Cardiac septum (tissue), 1 donor: ENCODE results near the gene KCNJ6. TPM values are rescaled to one million over a fixed set of nuclear protein-coding genes. Genes with fewer than 3 reads are reported as not detected.

Source experiments
- DNase-seq: peaks from one replicate; pipeline ENCODE4 v3.0.0-alpha.2; 2020; ENCODE audit warnings: low spot score
- intact Hi-C: fragments of 100-400 bp; cut with DNase I; formaldehyde crosslinking; loops from one replicate; pipeline ENCODE4 v1.14.0; 2022
- total RNA-seq: library from RNA; stranded (reverse); fragmentation: NEBNext Ultra II Directional; extraction: Animal tissue kit (Norgen Biotek cat#: 25700); gene quantifications from one replicate; pipeline ENCODE4 v1.2.1, GENCODE V29; 2021
- donor health status: DM: no; HTN: no; CAD: no.

KCNJ6 gene
- total RNA-seq, 1 donor from 2014 or later, result not detected

DNA sequence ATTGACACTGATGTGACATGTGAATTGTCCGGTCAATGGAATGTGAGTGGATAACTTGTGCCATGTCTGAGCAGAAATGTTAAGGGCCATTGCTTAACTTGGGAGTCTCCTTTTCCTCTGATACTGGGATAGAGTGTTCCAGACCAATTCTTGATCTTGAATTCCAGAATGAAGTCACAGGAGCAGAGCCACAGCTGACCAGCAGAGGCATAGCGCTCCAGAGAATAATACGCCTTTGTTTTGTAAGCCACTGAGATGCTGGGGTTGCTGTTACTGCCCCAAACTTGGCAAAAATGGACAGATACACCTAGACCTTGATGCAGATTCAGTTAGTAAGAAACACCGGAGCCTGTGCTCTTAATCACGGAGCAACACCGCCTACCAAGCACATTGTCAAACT, 6.3 kb downstream of the KCNJ6 start:
- intact Hi-C loops, result no loop called here
- DNase-seq, result no peak

DNA sequence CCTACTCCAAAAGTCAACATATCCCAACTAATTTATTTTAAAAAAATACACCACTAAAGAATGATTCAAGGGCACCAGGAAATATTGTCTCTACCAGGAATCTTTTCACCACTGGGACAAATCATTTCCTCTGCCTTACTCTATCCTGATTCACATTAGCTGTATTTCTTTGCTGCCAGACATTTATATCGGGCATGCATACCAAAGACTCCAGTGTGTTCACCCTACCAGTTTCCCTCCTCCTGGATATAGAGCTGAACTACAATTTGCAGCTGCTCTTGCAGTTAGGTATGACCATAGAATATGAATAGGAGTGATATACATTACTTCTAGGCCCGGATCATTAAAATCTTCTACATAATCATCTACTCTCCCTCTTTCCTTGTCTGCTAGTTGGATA, 7.6 kb downstream of the KCNJ6 start:
- no peak for DNase-seq
- intact Hi-C loops, result no loop called here

DNA sequence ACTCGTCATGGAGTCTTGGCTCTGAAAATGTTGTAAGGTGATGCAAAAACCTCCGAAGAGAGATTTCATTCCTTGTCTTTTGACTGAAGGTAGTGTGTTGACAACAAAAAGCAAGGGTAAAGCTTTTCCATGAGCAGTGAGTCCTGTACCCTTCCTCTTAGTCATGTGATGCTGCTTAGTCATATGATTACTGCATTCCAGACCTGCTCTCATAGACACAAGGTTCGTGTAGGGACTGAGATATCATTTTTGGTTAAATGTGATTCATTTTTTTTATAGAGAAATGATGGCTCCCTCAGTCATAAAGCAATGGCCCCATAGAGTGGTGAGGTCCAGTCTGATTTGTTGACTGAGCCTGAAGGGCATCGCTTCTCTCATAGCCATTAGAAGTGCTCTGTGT, 9.2 kb downstream of the KCNJ6 start:
- intact Hi-C loops, result no loop called here
- no peak for DNase-seq

DNA sequence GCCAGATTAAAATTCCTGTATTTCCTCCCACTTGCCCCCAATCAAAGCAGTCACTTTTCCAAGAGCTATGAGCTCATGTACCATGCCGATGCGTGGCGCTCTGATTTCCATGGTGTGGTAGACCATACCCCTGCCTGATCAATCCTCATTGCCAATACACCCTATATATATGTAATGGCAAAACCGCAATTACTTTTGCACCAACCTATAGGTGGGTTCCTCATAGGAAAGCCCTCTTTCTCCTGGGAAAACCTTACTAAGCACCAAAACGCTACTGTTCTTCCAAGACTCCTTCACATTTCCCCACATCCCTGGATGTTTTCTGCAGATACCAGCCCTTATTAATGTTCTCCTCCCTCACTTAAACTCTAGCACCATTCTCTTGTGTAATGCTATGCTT, 11.0 kb downstream of the KCNJ6 start:
- no peak for DNase-seq
- intact Hi-C loops, result no loop called here

DNA sequence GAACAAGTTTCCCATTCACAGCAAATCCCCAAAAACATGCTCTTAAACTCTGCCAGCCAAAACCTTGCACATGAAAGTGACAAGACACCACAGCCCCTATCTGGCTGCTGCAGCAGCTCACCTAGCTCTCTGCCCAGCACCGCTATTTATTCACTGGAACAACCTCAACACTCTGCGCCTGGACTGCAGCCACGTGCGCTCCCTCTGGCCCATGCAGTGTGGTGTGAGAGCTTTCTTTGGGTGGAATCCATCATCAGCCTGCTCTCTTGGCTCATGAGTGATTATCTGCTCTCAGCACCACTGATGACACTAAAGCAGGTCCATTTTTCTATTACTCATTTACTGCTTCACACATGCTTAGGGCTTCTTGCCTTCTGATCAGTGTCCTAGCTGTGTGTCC, 11.4 kb downstream of the KCNJ6 start:
- intact Hi-C loops, result no loop called here
- no peak for DNase-seq

DNA sequence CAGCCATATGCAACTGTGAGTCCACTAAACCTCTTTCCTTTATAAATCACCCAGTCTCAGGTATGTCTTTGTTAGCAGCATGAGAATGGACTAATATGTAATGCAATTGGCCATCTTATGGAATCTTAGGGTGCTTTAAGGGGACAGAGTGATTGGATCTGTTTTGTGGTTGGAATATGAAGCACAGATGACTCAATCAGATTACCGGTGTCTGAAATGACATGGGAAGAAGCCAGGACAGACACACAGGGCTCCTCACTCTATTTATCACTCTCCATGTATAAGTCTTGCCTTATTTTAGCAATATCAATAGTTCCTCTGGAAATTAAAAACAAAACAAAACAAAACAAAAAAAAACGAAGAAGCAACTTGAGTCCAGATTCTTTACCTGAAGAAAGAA, 12.9 kb downstream of the KCNJ6 start:
- DNase-seq, result no peak
- intact Hi-C loops, result no loop called here

DNA sequence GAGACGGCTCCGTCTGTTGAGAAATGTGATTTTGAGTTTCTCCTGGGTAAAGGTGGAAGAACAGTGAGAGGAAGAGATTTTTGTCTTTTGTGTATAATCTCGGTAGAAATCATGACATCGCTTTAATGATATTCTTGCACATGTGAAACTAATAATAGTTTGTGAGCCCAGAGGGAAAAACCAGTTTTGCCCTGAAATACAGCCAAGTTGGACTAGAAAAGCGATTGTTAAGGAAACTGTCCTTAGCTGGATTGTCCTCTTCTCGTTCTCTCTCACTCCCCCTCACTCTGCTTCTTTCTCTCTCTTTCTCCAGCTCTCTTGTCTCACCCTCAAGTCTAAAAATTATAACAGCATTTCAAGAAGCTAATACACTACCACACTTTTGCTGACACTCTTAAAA, 17.1 kb downstream of the KCNJ6 start:
- intact Hi-C loops, result no loop called here
- no peak for DNase-seq

DNA sequence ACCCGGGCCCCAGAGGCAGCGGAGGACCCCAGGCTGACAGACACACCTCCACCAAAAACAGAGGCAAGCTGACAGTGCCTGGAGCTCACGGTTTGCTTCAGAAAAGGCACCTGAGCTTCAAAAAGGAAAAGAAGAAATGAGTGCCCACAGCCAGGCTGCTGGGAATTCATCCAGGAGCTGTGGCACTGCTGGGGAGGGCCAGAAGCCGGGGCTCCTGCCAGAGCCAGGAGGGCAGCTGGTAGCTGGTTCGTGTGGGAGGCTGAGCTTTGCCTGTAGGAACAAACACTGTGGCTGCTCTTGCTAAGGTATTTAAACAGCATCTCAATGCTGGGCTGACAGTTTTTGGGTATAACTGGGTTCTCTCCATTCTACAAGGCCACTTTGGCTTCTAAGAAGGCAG, 19.5 kb downstream of the KCNJ6 start:
- DNase-seq, result no peak
- intact Hi-C loops, result no loop called here

DNA sequence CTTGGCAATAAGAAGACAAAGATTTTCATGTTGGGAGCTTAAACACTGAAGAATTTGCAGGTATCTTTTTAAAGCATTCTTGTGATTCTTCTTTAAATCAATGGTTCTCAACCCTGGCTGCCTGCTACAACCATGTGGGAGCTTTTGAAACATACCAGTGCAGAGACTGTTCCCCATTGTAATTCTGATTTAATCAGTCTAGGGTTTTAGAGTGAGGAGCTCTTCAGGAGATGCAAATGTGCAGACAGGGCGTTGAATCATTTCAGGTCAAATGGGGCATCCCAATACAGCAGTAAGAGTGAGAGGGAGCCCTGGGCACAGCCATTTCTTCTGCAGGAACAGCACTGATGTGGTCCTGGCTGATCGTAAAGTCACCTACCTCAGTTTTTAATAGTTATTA, 24.3 kb downstream of the KCNJ6 start:
- intact Hi-C loops, result no loop called here
- peak; percentile 15 for DNase-seq

DNA sequence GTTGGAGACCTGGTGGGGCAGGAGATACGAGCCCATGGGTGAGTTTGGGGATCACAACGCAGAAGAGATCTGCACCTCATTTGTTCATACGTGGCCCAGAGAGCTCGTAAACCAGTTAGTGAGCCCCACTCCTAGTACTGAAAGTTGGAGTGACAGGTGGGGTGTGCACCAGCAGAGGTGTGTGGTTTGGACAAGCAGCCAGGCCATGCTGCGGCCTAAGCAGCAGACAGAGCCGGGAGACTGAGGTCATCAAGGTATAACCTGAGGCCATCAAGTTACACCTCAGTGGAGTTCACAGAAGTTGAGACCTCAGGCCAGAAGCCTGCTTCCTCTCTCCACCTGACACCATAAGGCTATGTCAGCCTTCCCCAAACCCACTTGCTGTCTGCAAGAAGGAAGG, 27.6 kb downstream of the KCNJ6 start:
- DNase-seq, result no peak
- intact Hi-C loops, result no loop called here

DNA sequence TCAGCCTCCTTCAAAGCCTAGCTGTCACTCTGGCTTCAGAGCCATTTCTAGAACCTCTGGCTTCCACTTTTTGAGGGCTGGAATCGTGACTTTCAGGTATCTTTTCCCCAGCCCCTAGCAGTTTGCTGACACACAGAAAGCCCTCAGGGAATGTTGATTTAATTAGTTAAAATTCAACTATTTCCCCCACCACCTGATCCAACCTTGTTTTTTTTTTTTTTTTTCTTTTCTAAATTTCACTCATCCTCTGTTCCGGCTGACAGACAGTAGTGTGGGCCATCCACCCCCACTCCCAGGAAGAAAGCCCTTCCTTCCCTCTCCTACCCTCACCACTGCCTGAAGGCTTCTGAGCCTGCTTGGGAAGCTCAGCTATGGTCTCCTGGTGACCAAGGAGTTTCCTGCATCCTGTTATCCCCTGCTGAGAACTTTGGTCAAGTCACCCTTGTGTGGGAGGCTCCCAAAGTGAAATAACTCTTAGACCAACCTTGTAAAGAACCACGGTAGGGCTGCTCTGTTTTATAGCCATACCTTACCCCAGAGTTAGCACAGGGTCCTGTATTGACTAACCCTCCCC, 29.4 kb downstream of the KCNJ6 start:
- intact Hi-C loops, result no loop called here
- no peak for DNase-seq

DNA sequence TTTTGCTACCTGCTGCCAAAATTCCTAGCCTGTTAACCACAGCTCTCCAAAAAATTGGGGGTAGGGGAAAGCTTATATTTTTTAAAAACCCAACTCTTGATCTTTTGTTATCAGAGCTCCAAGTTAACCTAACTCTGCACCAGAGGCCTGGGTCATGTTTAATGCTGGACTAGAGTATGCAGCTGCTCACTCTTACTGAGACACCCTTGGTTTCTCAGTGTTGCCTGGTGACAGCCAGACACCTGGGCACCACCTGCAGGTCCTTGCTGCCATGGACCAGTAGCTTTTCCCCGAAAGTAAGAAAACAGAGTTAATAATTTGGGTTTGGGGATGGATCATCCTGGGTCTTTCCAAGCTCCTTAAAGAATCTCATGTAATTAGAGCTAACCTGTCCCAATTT, 30.1 kb downstream of the KCNJ6 start:
- intact Hi-C loops, result no loop called here
- DNase-seq, result peak; percentile 20

DNA sequence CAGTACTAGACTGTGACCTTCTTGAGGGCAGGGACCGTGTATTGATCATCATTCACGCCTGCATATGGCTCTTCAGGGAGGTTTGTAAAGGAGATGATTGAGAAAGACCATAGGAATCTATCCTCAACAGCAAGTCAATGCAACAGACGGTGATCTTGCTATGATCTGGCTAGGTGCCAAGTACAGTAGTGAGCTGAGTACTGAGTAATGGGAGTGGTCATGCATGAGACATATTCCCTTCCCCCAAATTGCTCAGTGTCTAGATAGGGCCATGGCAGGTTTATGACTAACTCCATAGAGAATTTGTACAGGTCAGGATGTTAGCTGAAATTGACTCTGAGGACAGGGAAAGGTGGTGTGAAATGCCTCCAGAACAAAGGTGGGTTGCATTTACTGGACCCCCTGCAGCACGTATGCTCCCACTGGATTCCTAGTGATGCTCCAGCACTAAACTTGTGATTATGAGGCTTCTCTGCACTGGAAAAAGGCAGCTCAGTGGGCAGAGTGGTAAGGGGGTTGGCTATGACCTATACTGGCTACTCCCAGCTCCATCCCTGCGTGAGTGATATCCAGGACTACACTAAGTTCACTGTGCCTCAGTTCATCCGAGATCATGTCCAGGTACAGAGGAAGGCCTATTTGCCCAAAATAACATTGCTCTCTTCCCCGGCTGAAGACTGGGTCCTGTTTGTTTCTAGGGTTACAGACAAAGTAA, 37.2 kb downstream of the KCNJ6 start:
- intact Hi-C loops, result no loop called here
- DNase-seq, result no peak

DNA sequence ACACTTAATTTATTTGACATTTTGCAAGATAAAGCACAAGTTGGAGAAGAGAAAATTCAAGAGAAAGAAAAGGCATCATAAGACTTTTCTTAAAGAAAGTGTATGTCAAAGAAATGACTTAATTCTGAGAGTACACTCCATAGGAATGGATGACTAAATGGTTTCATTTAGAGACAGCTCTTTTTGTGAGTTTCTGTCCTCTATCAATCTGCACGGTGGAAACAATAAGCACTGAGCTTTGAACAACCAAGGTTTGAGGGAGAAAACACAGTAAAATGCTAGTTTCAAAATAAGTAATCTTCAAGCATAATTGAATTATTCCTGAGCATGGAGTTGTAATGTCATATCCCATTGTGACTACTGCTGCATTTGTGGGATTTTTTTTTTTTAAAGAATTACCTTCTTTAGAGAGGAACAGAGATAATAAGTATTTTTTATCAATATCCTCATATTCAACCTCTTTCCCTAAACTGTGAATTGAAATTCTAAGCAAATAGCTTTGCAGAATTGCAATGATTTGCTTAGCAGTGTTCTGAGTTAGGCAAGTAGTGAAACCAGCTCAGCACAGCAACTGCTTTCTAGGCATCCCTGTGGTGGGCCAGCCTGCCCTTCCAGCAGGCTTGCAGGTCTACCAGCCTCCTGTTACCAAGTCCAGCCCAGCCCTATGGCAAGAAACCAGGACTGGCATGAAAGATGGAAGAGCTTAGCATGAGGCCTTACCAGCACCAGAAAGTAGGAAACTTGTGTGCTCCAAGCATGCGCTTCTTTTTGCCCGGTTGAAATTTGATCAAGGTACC, 38.2 kb downstream of the KCNJ6 start:
- intact Hi-C loops, result no loop called here
- DNase-seq, result no peak

DNA sequence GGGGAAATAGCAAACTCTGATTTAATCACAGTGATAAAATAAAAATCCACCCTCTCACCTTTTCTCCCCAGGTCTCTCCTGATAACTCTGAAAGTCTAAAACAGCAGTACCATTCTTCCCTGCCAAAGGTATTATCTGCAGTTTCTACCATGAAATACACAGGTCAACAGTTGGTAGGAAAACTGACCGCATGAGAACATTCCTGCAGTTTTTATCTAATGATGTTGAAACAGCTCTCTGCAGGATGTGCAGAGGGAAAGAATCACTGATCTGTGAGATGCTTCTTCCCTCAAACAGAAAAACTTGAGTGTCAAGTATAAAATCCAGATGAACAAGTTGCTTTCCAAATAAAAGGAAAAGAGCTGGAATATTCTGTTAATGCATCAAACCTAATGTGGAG, 39.1 kb downstream of the KCNJ6 start:
- no peak for DNase-seq
- intact Hi-C loops, result no loop called here

DNA sequence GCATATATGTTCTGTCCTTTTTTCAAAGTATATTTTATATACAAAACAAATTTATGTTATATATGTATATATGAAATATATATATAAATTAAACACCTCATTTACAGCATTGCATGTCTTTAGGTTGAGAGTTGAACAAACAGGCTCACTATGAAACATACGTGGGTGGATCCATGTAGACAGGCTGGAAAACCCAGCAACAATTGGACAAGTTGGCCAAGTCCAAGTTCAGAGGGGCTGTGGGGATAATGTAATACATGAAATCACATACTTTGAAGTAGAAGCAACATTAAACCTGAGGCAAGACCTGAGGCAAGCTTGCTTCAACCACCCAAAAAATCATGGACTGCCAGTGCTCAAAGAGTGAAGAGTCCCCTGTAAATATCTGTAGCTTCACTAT, 39.7 kb downstream of the KCNJ6 start:
- DNase-seq, result no peak
- intact Hi-C loops, result no loop called here

DNA sequence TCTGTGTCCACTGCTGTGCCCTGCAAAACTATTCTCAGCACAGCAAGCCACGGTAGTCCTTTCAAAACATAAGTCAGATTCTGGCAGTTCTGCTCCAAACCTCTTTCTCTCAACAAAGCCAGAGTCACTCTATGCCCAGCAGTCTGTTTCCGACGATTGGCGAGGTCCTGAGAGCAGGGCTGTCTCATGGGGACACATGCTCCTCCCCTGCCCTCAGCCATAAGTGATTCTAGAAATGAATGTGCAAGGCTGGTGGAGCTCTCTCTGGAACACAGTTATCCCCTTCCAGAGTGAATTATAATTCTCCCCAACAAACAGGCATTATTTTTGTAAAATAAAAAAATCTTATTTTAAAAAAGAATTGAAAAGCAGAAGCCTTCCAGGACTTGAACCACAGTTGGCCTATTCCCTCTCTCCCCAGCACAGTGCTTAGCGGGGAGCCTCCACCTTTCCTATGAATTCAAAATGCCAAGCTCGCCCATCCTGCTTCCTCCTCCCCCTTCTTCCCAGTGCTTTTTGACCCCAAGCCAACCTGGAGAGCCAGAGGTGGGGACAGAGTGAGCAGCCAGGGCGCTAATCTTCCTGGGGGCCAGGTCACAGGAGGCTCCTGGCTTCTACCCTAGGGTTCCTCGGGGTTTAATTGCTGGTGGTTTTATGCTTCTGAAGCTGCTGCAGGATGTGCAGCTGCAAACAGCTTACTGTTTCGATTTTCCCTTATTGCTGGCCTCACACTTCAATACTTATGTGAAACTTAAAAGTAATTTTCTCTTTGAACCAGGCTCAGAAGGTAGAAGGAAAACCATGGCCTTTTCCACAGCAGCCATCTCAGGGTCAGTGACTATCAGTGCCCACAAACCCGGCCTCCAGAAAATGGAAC, 41.1 kb downstream of the KCNJ6 start:
- intact Hi-C loops, result no loop called here
- DNase-seq, result no peak

DNA sequence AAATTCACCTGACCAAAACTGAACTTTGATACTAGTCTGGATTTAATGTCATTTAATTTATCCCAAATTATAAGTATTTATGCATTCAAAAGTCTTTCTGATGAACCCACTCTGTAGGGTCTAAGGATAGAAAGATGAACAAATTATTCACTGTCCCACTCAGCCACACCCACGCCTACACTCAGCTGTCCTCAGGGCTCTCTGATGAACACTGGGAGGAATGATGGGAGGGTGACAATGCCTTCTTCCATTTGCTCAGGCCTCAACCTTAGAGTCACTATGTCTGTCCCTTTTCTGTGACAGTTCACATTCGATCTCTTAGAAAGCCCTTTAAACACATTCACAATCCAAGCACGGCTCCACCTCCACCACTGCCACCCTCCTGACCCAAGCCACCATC, 41.8 kb downstream of the KCNJ6 start:
- DNase-seq, result no peak
- intact Hi-C loops, result no loop called here

DNA sequence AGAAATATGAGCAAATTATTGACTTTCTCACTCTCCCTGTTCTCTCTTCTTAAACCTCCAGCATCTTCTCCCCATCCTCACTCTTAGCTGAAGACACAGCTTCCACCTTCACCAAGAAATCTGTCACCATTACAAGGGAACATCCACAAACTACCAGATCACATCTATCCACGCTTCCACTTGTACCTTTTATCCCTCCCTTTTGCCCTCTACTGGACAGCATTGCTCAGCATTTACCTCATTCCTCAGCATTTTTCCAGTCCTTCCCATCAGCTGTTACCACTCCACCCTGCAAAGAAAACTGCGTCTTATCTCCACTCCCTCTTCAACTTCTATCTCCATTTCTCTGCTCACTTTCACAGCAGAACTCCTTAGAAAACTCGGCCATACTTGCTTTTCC, 42.6 kb downstream of the KCNJ6 start:
- no peak for DNase-seq
- intact Hi-C loops, result no loop called here
